ENCODE measurements around the gene CCT2.
A peak's percentile ranks its signal among the peaks of the same experiment; 100 is the strongest.
"Not testable (repeated sequence)": the region's sequence is repeated elsewhere in the genome, so short reads cannot be mapped to it uniquely, and the experiment has no call there.

Gene CCT2

GRCh38 chr12:69589082-69589481 is 3.8 kb downstream of the CCT2 start:
- DNase-seq: no peak

GRCh38 chr12:69595689-69596088 is 10.4 kb downstream of the CCT2 start:
- DNase-seq: peak; percentile 9

- DNase-seq: peak; percentile 22
Observed at GRCh38 chr12:69598174-69598753, 13.0 kb downstream of the CCT2 start.

GRCh38 chr12:69600804-69601203 is 15.5 kb downstream of the CCT2 start:
- DNase-seq: no peak

- no peak for DNase-seq
Observed at GRCh38 chr12:69601962-69602685, 16.9 kb downstream of the CCT2 start.

GRCh38 chr12:69602954-69603353 is 17.7 kb downstream of the CCT2 start:
- no peak for DNase-seq

- DNase-seq: not testable (repeated sequence)
Observed at GRCh38 chr12:69603556-69603955, 18.3 kb downstream of the CCT2 start.

- not testable (repeated sequence) for DNase-seq
Observed at GRCh38 chr12:69604275-69604674, 19.0 kb downstream of the CCT2 start.

- no peak for DNase-seq
Observed at GRCh38 chr12:69608114-69608513, 22.9 kb downstream of the CCT2 start.

- DNase-seq: no peak
Observed at GRCh38 chr12:69610126-69610525, 24.9 kb downstream of the CCT2 start.

- no peak for DNase-seq
Observed at GRCh38 chr12:69610729-69611128, 25.5 kb downstream of the CCT2 start, which contains the start of gene LRRC10. Gene LRRC10 (minus strand): TSS chr12:69610907. CDS start chr12:69610838, 69 bp downstream.

GRCh38 chr12:69613351-69613750 is 28.1 kb downstream of the CCT2 start:
- no peak for DNase-seq

- no peak for DNase-seq
Observed at GRCh38 chr12:69616025-69616424, 30.8 kb downstream of the CCT2 start.

GRCh38 chr12:69619050-69619449 is 33.8 kb downstream of the CCT2 start:
- DNase-seq: no peak

- DNase-seq: no peak
Observed at GRCh38 chr12:69620077-69620476, 34.8 kb downstream of the CCT2 start.

- no peak for DNase-seq
Observed at GRCh38 chr12:69620921-69621320, 35.7 kb downstream of the CCT2 start.

- no peak for DNase-seq
Observed at GRCh38 chr12:69621551-69621950, 36.3 kb downstream of the CCT2 start.

- DNase-seq: no peak
Observed at GRCh38 chr12:69623970-69624369, 38.7 kb downstream of the CCT2 start.

- DNase-seq: no peak
Observed at GRCh38 chr12:69627501-69627900, 42.2 kb downstream of the CCT2 start.

- DNase-seq: no peak
Observed at GRCh38 chr12:69630191-69630590, 44.9 kb downstream of the CCT2 start.

- DNase-seq: no peak
Observed at GRCh38 chr12:69633061-69633460, 47.8 kb downstream of the CCT2 start.

GRCh38 chr12:69639400-69640016 is 54.2 kb downstream of the CCT2 start:
- peak; percentile 76 for DNase-seq

- DNase-seq: no peak
Observed at GRCh38 chr12:69641546-69641945, 56.3 kb downstream of the CCT2 start.

GRCh38 chr12:69642531-69642930 is 57.3 kb downstream of the CCT2 start:
- DNase-seq: no peak
